ENCODE measurements around the gene USP25.

DNA sequence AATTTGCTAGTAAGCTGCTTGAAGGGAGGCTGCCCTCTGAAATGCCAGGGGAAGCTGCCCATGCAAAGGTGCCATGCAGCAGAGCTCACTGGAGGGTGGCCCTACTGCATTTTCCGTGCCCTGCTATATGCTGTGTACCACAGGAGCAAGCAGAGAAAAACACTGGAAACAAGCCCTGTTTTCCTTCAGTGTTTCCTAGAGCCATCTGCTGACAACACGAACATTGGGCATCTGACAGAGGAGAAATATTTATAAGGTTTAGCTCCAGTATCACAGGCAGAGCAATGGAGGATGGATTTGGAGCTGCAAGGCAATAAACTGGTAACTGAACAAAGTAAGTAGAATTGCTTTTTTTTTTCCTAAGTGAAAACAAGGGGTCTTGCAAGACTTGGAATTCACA is 198.4 kb downstream of the USP25 start:
- TF ChIP-seq POLR2A (IDR thresholded peaks at IDR 0.05) = no peak
- TF ChIP-seq, protein P1, sequence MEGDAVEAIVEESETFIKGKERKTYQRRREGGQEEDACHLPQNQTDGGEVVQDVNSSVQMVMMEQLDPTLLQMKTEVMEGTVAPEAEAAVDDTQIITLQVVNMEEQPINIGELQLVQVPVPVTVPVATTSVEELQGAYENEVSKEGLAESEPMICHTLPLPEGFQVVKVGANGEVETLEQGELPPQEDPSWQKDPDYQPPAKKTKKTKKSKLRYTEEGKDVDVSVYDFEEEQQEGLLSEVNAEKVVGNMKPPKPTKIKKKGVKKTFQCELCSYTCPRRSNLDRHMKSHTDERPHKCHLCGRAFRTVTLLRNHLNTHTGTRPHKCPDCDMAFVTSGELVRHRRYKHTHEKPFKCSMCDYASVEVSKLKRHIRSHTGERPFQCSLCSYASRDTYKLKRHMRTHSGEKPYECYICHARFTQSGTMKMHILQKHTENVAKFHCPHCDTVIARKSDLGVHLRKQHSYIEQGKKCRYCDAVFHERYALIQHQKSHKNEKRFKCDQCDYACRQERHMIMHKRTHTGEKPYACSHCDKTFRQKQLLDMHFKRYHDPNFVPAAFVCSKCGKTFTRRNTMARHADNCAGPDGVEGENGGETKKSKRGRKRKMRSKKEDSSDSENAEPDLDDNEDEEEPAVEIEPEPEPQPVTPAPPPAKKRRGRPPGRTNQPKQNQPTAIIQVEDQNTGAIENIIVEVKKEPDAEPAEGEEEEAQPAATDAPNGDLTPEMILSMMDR (IDR thresholded peaks at IDR 0.05) = no peak
